Esophagus squamous epithelium (tissue), 4 donors: Measurements from ENCODE around the gene ZNHIT1.
"Not testable (repeated sequence)": the region's sequence is repeated elsewhere in the genome, so short reads cannot be mapped to it uniquely, and the experiment has no call there.

ENCODE experiments used
- CTCF ChIP-seq, 6 experiments: fragments of 450-650 bp in 4 of 6; fragments of 200-600 bp in 2 of 6; sonication (generic) in 2 of 6; IDR thresholded peaks; one replicate each; pipeline ENCODE4 v1.5.1; 2016 to 2019; ENCODE audit warnings: antibody characterized with exemption in 6 of 6, mild to moderate bottlenecking in 4 of 6, moderate library complexity in 4 of 6
- POLR2A ChIP-seq, 4 donors: fragments of 450-650 bp; IDR thresholded peaks; one replicate each; pipeline ENCODE4 v1.6.1; 2017; ENCODE audit warnings: antibody characterized with exemption in 4 of 4, mild to moderate bottlenecking in 4 of 4, moderate library complexity in 3 of 4

GRCh38 chr7:101264102-101264706 is 46.2 kb downstream of the ZNHIT1 start:
- TF ChIP-seq CTCF, POLR2A (IDR thresholded peaks at IDR 0.05): not testable (repeated sequence)
